ENCODE results near the gene CREB5.

- TF ChIP-seq POLR2A (IDR thresholded peaks at IDR 0.05) (no peak), POLR2AphosphoS5 (IDR thresholded peaks at IDR 0.05) (no peak)
Observed at GRCh38 chr7:28687537-28687936, 275.2 kb downstream of the CREB5 start.

Measured in breast epithelium (tissue), 3 donors.